Epithelial cell of proximal tubule (primary cell): Measurements from ENCODE around the gene LBH. TPM values are rescaled to one million over a fixed set of nuclear protein-coding genes. Genes with fewer than 3 reads are reported as not detected.

Experiments
- DNase-seq: peaks from one replicate; pipeline ENCODE4 v3.0.0-alpha.2; 2011; ENCODE audit warnings: low read depth
- H3K4me3 ChIP-seq: 2 replicates; pipeline ENCODE4 v1.5.1; 2011; ENCODE audit warnings: low read depth, mild to moderate bottlenecking, low read length
- total RNA-seq: library from RNA; depleted of rRNA; stranded (reverse); fragments of >200 nt; gene quantifications from 2 replicates; pipeline ENCODE4 v1.2.3, GENCODE V29; 2015
- TF ChIP-seq, protein P1 (sequence below): conservative IDR thresholded peaks from 2 replicates; pipeline ENCODE4 v1.5.1; 2012; ENCODE audit warnings: low read depth, mild to moderate bottlenecking, low read length

The LBH gene
- total RNA-seq, result 18.0 and 33.9 TPM in 2 replicates

GRCh38 chr2:30231212-30231995 lies at the start of gene LBH:
Gene LBH, plus strand, starts transcription at chr2:30231534. Its CDS starts 205 bp downstream, at chr2:30231739.
- no peak for DNase-seq
- H3K4me3 ChIP-seq, result peak within 1 kb of the TSS; percentile 65
- TF ChIP-seq, protein P1, sequence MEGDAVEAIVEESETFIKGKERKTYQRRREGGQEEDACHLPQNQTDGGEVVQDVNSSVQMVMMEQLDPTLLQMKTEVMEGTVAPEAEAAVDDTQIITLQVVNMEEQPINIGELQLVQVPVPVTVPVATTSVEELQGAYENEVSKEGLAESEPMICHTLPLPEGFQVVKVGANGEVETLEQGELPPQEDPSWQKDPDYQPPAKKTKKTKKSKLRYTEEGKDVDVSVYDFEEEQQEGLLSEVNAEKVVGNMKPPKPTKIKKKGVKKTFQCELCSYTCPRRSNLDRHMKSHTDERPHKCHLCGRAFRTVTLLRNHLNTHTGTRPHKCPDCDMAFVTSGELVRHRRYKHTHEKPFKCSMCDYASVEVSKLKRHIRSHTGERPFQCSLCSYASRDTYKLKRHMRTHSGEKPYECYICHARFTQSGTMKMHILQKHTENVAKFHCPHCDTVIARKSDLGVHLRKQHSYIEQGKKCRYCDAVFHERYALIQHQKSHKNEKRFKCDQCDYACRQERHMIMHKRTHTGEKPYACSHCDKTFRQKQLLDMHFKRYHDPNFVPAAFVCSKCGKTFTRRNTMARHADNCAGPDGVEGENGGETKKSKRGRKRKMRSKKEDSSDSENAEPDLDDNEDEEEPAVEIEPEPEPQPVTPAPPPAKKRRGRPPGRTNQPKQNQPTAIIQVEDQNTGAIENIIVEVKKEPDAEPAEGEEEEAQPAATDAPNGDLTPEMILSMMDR, result no peak

DNA sequence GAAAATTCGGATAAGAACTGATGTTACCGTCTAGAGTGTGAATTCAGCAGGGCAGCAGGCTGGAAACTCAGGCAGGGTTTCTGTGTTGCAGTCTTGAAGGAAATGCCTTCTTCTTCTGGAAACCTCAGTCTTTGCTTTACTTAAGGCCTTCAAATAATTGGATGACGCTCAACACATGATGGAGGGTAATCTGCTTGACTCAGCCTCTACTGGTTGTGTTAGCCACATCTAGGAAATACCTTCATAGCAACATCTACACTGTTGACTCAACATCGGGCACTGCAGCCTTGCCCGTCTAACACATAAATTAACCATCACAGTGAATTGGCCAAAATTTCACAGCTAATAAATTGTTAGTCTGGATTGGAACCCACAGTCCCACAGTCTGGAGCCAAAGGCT lies 47.3 kb upstream of the LBH start:
- TF ChIP-seq, protein P1, result no peak
- no peak overlapping the region for H3K4me3 ChIP-seq
- DNase-seq, result no peak

- DNase-seq, result no peak
- TF ChIP-seq, protein P1, result no peak
- H3K4me3 ChIP-seq, result no peak overlapping the region
Observed at GRCh38 chr2:30185178-30185577, 46.2 kb upstream of the LBH start.

GRCh38 chr2:30188292-30188691 lies 43.0 kb upstream of the LBH start:
- H3K4me3 ChIP-seq, result no peak overlapping the region
- TF ChIP-seq, protein P1, result no peak
- no peak for DNase-seq

- no peak overlapping the region for H3K4me3 ChIP-seq
- TF ChIP-seq, protein P1, result no peak
- DNase-seq, result no peak
Observed at GRCh38 chr2:30190637-30191036, 40.7 kb upstream of the LBH start.

DNA sequence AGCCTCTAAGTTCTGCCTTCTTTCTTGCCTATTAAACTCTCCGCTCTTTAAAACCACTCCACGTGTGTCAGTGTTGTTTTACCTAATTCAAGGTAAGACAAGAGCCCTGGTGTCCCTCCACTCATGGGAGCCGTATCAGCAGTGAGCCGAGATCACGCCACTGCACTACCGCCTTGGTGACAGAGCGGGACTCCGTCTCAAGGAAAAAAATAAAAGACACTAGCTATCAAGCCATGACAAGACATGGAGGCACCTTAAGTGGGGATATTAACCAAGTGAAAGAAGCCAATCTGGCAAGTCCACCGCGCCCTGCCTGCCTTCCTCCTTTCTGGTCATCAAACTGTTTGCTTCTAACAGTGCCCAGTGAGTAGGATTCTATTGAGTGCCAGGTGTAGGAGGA lies 40.2 kb upstream of the LBH start:
- no peak overlapping the region for H3K4me3 ChIP-seq
- no peak for DNase-seq
- TF ChIP-seq, protein P1, result no peak

DNA sequence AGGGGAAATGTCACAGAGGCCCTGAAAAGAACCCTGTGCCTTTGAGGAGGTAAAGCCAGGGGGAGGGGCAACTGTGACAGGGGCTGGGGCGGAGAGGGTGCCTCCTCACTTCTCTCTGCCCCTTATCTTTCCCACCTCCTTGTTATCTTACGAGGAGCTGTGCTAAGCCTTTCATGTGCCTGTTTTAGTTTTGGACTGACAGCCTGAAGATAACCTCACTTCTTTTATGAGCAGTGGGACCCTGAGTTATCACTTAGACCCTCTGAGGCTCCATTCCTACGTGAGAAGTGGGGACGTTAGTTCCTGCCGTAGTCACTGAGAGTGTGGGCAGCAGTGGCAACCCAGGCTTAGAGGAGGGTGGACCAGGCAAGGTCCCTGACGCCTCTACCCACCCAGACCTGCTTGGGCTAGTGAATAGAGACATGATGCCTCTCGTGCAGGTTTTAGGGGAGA lies 39.5 kb upstream of the LBH start:
- no peak overlapping the region for H3K4me3 ChIP-seq
- TF ChIP-seq, protein P1, result no peak
- no peak for DNase-seq
